CD4-positive, alpha-beta T cell treated with Interleukin-17A for 4 hours (primary cell): ENCODE measurements around the gene SPEN.
A peak's percentile ranks its signal among the peaks of the same experiment; 100 is the strongest.
"Not testable (repeated sequence)": the region's sequence is repeated elsewhere in the genome, so short reads cannot be mapped to it uniquely, and the experiment has no call there.

Experiments
- DNase-seq: peaks from one replicate; pipeline ENCODE4 v3.0.0-alpha.2; 2020; ENCODE audit warnings: mixed read lengths

The SPEN gene

GRCh38 chr1:15847100-15847892 lies at the start of gene SPEN:
TSS of gene SPEN (plus strand) at chr1:15847707. CDS start at chr1:15848068, 361 bp downstream.
- DNase-seq = peak; percentile 99

- DNase-seq = no peak
These were observed 48.3 kb upstream of the SPEN start for GRCh38 chr1:15799004-15799867.

GRCh38 chr1:15799928-15800835 lies 47.3 kb upstream of the SPEN start:
- DNase-seq = no peak

- DNase-seq = no peak
These were observed 45.1 kb upstream of the SPEN start for GRCh38 chr1:15802234-15802965.

- peak; percentile 20 for DNase-seq
These were observed 44.1 kb upstream of the SPEN start for GRCh38 chr1:15803380-15803779.

- no peak for DNase-seq
These were observed 43.4 kb upstream of the SPEN start for GRCh38 chr1:15804060-15804459.

- no peak for DNase-seq
These were observed 40.4 kb upstream of the SPEN start for GRCh38 chr1:15807121-15807520.

GRCh38 chr1:15807549-15807948 lies 40.0 kb upstream of the SPEN start, which contains the start of gene UQCRHL:
TSS of gene UQCRHL (minus strand) at chr1:15807649. CDS start at chr1:15807649, 0 bp downstream.
- DNase-seq = not testable (repeated sequence)

GRCh38 chr1:15808955-15809354 lies 38.6 kb upstream of the SPEN start:
- no peak for DNase-seq

- no peak for DNase-seq
These were observed 37.4 kb upstream of the SPEN start for GRCh38 chr1:15810073-15810472.

- DNase-seq = no peak
These were observed 30.8 kb upstream of the SPEN start for GRCh38 chr1:15816674-15817073.

GRCh38 chr1:15820478-15820877 lies 27.0 kb upstream of the SPEN start:
- no peak for DNase-seq

GRCh38 chr1:15825800-15826199 lies 21.7 kb upstream of the SPEN start:
- DNase-seq = no peak

GRCh38 chr1:15826810-15827507 lies 20.5 kb upstream of the SPEN start:
- no peak for DNase-seq

GRCh38 chr1:15827567-15827966 lies 19.9 kb upstream of the SPEN start:
- not testable (repeated sequence) for DNase-seq

GRCh38 chr1:15828931-15829330 lies 18.6 kb upstream of the SPEN start:
- DNase-seq = not testable (repeated sequence)

GRCh38 chr1:15830258-15830657 lies 17.2 kb upstream of the SPEN start:
- DNase-seq = no peak

- peak; percentile 72 for DNase-seq
These were observed 14.3 kb upstream of the SPEN start for GRCh38 chr1:15833069-15833679.

GRCh38 chr1:15833842-15834405 lies 13.6 kb upstream of the SPEN start:
- DNase-seq = no peak

GRCh38 chr1:15834406-15835204 lies 12.9 kb upstream of the SPEN start:
- DNase-seq = peak; percentile 91
